GM10266 (cell line): ENCODE data around the gene DENND1A.
A peak's percentile ranks its signal among the peaks of the same experiment; 100 is the strongest.
"Not testable (repeated sequence)": the region's sequence is repeated elsewhere in the genome, so short reads cannot be mapped to it uniquely, and the experiment has no call there.

ENCODE experiments used
- DNase-seq: peaks from one replicate; pipeline ENCODE4 v3.0.0; 2012; ENCODE audit errors: extremely low spot score
- CTCF ChIP-seq: IDR thresholded peaks from 2 replicates; pipeline ENCODE4 v1.5.1; 2012; ENCODE audit warnings: mild to moderate bottlenecking, low read depth; ENCODE audit not compliant: control insufficient read depth, insufficient read depth; ENCODE audit errors: missing control alignments

Gene DENND1A

GRCh38 chr9:123401879-123402513 lies 527.9 kb downstream of the DENND1A start:
- peak; percentile 55 for DNase-seq
- TF ChIP-seq CTCF = peak; percentile 53

GRCh38 chr9:123400926-123401503 lies 528.9 kb downstream of the DENND1A start:
- no peak for TF ChIP-seq CTCF
- DNase-seq = no peak

GRCh38 chr9:123399803-123400378 lies 530.0 kb downstream of the DENND1A start:
- DNase-seq = no peak

GRCh38 chr9:123398938-123399337 lies 531.0 kb downstream of the DENND1A start:
- DNase-seq = not testable (repeated sequence)

More at GRCh38 chr9:123399803-123400378, 530.0 kb downstream of the DENND1A start:
- TF ChIP-seq CTCF = peak; percentile 47

GRCh38 chr9:123397975-123398374 lies 532.0 kb downstream of the DENND1A start:
- no peak for TF ChIP-seq CTCF
- DNase-seq = no peak

GRCh38 chr9:123395689-123396511 lies 534.0 kb downstream of the DENND1A start:
- no peak for DNase-seq
- TF ChIP-seq CTCF = no peak

- no peak for TF ChIP-seq CTCF
- DNase-seq = no peak
Measured at GRCh38 chr9:123395276-123395688, 534.6 kb downstream of the DENND1A start.
